ENCODE measurements around the gene PRR23A.

The PRR23A gene

DNA sequence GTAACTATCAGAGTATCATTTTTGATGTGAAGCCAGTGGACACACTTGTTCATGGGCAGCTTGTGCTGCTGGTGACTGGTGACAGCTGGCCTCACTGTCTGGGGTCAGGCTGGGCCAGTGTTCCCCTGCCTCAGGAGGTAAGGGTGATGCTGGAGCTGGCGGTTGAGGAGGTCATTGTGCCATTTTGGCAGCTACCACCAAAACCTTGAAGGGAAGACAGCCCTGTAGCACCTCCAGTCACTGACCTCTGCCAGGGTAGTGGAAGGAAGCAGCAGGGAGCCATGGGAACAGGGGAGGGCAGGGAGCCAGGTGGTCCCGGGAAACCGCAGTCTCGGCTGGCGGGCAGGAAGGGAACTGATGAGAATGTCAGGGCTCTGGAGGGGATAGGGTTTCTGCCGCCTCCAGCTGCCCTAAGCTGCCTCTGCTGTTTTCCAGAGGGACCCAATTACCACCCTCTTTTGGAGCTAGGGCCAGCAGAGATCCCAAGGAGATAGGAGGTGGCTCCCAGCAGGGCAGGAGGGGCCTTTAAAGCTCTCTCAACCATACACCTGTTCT lies 34.2 kb downstream of the PRR23A start:
- DNase-seq: no peak

- no peak for DNase-seq
These were observed 41.1 kb downstream of the PRR23A start for GRCh38 chr3:138964923-138965322.

DNA sequence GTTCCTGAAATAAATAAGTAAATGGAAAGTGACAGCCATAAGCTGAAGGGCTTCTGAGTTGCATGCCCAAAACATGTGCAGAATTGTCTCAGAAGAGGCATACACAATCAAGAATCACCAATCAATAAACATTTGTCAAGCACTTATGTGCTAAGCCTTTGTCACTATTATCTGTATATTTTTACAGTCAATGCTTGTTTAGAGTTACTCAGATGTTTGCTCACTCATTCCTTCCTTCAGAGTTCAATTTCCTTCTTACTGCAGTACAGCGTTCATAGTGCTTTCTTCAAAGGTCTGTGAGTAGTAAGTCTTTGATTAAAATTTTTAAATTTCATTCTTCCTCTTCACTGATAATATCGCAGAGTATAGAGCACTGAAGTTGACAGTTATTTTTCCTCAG lies 41.8 kb downstream of the PRR23A start:
- DNase-seq: no peak

DNA sequence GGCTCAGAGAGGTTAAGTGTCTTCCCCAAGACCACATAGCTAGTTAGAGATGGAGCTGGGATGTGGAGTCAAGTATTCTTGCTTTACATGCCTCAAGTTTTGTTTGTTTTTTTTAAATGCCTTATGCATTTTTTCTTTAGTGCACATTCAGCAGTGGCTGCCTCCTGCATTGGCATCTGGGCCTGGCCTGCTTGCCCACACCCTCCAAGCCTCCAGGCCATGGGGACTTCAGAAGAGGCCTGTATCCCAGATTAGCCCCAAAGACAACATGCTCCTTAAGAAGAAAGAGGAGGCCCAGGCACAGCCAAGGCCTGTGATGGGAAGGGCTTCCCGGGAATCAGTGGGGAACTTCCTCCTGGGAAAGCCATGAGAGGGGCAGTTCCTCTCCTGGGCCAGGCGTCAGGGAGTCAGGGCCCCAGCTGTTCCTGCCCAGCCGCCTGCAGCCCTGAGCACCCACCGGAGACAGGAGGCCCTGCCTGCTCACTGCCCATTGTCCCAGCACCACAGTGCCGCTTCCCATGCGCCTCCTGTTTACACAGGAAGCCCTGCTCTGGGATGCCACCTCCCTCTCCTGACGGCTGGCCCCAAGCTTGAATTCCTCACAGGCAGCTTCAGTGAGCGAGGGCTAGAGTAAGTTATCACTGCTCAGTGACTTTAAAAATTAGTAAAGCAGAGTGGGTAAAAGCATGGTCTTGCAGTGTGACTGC lies 43.1 kb downstream of the PRR23A start:
- no peak for DNase-seq

DNA sequence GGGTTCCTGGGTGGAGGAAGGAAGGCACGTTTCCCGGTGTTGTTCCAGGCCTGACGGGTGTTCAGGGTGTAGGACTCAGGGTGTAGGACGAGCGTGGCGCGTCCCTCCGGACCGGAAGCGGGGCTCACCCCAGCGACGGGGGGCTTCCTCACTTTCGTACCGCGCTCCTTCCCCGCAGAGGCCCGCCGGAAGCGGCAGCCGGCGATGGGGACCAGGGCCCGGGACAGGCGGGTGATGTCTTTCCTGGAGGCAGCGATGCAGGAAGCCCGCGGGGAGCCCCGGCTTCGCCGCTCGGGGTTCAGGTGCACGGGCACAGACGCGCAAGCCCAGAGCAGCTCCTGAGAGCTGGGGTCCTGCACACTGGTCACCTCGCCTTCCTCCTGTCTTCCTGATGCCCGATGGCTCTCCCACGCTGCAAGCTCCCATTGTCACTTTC lies 45.6 kb downstream of the PRR23A start:
- no peak for DNase-seq
